DMS79 treated with DMSO at 0.1 percent for 48 hours (cell line): ENCODE data around the gene ASPHD2.
A peak's percentile ranks its signal among the peaks of the same experiment; 100 is the strongest.

Experiments used
- DNase-seq: peaks from one replicate; lab custom pipeline; 2025; lab: John Stamatoyannopoulos, UW

The ASPHD2 gene

DNA sequence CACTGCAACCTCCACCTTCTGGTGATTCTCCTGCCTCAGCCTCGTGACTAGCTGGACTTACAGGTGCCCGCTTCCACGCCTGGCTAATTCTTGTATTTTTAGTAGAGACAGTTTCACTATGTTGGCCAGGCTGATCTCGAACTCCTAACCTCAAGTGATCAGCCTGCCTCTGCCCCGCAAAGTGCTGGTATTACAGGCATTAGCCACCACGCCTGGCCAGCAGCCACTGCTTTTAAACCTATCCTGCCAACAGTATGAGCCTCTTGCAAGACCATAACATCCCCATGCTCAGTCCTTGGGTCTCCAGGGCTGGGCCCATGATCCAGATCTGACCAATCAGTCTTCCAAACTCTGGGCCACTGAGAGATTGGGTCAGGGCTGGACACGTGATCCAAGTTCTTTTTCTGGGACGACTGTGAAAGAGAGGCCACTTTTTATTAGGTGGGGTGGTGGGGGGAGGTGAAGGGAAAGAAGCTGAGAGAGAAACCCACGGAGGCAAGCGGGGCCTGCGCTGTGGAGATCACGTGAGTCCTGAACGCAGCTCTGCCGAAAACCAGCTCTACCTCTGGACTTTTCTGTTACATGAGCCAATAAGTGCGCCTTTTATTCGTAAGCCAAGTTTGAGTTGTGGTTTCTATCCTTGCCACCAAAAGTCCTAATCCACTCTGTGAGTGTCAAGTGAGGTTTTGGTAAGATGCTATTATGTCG lies 17.9 kb downstream of the ASPHD2 start:
- no peak for DNase-seq

DNA sequence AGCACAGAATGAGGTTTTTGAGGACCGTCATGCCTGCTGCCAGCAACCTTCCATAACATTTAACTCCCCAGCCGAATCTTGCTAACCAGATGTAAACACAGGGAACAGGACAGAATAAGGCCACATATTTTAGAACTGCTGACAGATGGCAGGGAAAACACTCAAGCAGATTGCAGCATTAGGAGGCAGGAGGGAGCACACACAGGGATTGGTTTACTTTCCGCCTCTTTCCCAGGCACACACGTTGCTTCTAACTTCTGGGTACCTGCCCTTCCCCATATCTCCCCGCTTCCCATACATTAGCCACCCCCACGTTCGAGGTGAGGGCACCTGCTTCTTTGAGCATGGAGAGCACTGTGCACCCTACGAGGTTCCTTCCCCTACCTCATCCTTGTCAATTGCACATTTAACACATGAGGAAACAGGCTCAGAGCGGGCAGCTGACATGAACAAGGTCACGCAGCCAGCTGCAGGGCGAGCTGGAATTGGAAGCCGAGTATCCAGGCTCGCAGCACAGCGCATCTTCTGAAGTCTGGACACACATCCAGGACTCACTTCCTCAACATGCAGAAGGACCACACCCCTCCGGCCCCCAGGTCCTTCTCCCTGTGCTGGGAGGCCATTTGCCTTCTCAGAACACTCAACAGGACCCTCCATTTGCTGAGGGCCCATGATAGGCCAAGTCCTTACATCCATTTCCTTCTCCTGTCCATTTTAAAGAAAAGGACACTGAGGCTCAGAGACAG lies 18.7 kb downstream of the ASPHD2 start:
- no peak for DNase-seq

DNA sequence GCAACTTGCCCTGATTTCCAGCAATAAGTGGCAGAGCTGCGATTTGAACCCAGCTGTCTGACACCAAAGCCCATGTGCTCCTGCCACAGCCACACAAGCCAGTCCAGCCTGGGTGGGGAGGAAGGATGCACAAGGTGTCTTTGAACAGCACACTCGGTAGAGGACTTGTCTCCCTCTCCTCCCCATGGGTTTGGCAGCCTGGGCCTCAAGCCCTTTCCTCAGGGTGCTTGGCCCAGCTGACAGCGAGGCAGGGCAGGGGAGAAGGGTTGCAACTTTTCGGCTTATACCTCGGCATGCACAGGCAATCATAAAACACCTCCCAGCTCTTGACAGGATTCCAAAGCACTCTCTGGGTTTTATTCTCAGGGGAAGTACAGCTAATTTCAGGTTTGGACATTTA lies 19.3 kb downstream of the ASPHD2 start:
- no peak for DNase-seq

DNA sequence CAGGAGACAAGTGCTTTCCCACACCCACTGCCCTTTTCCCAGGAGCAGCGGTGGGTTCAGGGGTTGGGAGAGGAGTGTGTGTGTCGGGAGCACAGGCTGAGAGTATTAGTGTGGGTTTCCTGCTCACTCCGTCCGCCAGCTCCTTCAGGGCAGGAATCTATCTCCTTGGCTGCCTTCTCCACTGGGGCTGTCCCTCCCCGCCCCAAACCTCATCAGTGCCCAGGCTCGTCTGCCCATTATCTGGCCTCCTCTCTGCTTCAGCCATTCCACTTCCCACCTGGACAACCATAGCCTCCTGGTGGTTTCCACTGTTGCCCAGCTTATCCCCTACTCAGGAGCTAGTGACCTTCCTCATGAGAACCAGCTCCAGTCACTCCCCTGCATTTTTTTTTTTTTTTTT lies 19.9 kb downstream of the ASPHD2 start:
- no peak for DNase-seq

DNA sequence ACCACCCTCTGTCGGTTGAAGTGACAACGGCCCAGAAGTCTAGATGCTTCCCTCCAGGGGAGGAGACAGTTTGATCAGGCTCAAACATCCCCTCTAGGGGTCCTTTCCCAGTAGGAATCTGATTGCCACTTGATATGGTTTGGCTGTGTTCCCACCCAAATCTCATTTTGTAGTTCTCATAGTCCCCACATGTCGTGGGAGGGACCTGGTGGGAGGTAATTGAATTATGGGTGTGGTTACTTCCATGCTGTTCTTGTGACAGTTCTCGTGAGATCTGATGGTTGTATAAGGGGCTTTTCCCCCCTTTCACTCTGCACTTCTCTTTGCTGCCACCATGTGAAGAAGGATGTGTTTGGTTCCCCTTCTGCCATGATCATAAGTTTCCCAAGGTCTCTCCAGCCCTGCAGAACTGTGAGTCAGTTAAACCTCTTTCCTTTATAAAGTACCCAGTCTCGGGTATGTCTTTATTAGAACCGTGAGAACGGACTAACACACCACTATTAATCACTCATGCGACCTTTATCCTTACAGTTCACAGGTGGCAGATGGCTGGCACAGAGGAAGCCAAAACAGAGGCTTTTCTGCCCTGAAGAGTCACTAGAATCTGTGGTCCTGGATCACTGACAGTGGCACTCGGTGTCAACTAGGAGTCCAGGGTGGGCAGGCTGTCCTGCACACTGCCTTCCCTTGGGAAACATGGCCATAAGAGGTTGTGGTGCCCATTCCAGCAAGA lies 21.6 kb downstream of the ASPHD2 start:
- no peak for DNase-seq

DNA sequence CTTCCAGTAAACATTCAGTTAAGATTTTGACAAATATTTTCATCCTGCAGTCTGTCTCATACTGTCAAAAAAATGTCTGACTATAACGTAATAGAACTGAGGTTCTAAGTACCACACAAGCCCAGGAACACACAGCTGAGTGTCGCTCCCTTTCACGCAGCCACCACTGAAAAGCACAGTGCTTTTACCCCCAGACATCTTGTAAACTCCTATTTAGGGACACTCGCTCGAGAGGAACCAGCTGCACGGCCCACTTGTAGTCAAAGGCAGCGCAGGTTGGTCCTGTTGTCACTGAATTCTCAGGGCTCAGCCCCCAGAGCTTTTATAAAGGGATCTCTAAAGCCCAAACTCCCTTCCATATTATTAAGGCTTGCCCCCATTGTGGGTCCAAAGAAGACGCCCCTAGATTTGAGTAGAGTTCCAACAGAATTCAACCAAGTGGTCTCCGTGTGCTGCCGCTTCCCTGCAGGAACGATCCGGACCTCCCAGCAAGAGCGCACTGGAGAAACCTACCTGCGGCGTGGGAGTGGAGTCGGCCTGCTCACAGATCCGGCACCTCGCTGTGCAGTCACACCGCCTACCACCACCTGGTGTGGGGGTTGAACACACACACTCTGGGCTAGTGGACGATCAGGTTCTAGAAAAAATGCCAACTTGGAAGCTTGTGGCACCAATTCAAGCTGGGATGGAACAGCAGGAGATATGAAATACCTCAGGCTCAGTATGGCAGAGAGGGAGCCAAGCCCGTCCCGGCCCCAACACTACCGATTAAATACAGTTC lies 23.4 kb downstream of the ASPHD2 start:
- DNase-seq = no peak

DNA sequence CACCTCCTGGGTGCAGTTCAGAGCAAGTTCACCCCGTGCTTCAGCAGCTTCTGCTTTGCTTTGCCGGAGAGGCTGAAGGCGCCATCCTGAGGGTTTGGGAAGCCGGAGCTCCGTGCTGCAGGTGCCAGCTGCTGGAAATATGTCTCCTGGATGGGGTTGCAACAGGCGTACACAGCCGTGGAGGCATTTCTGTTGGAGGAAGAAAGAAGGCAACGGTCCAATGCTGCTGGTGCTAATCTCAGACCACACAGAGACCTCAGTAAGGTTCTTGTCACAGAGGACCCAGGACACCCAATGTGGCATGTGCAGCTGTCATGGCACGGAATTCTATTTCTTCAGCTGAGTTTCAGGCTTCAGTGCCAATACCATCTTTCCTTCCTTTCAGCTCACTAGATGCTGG lies 24.2 kb downstream of the ASPHD2 start:
- no peak for DNase-seq

DNA sequence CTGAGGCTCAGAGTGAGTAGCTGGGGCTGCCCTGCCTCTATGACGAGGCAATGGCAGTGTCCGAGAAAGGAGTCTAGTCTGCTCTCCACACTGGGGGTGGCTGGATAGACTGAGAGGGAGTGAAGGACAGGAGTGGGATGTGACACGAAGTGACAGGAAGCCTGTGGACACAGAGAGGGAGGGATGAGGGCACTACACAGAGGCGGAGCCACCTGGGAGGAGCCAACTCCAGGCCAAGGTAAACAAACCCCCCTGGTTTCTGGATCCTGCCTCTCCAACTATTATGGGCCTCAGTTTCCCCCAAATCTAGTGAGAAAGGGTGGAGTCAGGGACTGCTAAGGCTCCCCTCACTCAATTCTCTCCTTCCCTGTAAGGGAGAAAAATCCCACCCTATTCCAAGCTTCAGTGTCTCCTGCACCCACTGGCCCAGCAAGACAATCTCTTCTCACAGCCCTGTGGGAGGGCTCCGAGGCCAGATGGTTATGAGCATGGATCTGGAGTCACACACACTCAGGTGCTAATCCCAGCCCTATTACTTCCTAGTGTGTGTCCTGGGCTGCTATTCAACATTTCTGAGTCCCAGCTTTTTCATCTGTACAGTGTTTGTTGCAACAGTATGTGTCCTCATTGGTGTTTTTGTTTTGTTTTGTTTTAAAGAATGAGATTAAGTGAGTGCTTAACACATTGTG lies 24.9 kb downstream of the ASPHD2 start:
- DNase-seq = no peak

DNA sequence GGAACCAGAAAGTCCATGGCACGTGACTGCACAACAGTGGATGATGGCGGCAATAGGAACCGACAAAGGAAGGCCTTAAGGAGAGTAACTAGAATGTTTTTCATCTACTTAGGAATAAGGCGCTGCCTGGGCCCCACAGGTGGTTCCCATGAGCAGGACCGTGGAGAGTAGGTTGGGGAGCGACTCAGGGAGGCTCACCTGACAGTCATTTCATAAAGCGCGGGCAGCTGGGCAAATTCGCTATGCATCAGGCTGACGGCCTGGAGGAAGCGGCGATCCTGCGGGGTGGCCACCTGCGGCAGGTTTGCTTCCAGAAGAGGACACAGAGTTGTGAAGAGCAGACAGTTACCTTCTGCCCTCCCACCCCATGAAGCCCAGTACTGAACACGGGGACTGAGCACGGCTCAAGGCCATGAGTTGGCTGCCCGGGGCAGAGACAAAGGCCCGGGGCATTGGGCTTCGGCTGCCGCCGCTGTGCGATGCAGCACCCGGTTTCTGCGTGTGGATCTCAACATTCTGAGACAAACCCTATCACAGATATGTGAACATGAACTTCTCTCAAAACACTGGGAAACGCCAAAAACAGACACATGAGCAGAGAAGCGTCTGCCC lies 28.7 kb downstream of the ASPHD2 start:
- DNase-seq = no peak

DNA sequence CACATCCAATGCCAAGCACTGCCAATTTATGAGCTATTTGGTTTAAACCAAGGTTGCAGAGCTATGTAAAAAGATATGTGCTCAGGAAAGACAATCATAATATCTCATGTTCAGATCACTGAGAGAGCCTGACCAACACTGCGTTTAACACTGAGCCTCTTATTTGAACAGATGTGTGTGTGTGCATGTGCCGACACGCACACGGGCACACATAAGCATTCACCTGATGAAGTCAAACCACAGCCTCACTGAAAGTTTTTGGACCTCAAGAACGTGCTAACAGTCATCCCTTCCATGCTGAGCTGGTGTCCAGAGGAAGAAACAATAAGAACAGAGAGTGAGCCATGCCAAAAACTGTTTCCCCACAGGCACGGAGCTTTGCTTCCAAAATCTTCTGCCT lies 31.1 kb downstream of the ASPHD2 start:
- no peak for DNase-seq

DNA sequence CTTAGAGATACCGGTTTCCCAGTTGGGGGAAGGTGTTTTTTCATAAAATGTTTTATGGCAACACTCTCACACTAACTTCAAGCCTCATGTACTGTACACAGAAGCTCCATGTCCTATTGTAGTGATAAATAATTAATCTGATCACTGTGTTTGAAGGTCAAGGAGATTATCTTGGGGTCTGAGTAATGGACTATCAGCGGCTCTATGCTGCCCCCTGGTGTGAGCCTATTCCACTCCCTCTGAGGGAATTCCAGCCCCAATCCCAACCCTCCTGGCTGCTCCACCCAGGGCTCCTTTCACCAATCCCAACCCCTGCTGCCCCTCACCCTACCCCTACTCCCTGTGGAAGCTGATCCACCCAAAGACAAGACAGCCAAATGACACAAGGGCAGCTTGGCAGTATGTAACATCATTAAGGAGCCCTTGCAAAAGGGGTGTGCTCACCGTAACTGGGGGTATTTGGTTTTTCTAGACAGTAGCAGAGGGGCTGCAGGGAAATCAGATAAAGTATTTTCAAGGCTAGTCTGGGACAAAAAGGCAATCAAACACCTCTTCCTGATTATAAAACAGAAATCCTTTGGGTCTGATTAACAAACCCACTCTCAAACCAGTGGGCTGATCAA lies 32.2 kb downstream of the ASPHD2 start:
- peak; percentile 19 for DNase-seq

DNA sequence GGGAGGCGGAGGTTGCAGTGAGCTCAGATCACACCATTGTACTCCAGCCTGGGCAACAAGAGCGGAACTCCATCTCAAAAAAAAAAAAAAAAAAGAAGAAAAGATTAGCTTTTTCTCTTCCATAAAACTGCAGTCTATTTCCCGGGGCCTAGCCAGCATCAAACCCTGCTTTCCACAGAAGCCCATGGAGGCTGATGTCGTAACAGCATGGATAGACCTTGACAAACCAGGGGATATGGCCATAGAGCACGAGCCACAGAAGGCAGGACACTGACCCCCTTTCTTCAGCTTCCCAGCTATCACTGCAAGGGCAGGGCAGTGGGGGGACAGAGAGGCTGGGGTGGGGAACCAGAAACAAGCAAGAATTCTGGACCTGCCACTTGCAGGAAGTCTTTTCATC lies 33.0 kb downstream of the ASPHD2 start:
- no peak for DNase-seq

DNA sequence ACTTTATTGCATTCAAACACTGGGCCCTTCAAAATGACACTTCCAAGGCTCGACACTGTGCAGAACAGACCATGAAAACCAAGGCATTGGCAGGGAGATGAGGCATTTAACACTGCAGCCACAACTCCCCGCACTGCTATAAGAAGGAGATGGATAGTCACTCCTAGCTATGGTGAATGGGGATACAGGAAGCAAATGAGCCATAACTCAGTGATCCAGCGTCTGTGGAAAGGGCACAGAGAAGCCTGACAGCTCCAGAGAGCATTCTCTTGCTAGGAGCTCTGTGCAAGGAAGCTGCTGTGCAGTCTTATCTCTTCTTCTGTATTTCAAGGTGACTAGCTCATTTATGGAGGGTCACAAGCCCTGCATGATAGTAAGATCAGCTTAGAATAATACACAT lies 33.6 kb downstream of the ASPHD2 start:
- DNase-seq = no peak

DNA sequence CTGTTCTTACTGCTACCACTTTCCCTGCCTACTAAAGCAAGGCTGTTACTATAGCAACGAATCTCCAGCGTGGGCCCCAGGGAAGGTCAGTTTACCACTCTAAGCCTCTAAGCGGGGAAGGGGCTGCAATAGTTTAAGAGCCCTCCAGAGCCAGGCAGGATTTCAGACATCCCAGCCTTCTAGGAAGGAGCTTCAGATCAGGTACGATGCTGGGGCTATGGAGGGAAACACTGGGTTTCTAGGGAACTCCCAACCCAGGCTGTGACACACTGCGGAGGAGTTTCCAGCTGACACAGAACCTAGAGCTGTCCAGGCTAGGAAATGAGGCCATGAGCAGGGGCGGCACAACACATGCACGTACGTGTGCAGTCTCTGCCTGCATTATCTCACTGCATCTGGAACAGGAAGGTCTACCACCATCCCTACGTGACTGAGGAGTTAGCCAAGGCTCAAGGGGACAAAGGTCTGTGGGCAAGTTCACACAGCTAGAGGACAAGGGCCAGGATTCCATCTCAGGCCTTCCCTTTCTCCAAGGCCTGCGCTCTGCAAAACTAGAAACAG lies 34.1 kb downstream of the ASPHD2 start:
- DNase-seq = peak; percentile 9

DNA sequence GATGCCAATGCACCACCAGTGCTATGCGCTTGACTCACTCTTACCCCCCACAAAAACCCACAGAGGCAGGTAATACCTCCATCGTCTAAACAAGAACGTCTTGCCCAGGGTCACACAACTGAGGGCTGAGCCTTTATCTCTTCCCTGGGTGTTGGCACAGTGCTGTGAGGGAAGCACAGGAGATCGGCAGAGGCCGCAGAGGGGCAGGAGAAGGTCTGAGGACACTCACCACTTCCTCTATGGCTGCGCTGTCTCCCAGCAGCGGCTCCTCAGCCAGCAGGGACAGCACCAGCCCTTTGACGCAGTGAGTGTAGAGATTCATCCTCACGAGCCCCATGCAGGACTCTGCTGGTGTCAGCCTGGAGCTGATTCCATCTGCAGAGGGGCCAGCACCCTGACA lies 34.6 kb downstream of the ASPHD2 start:
- no peak for DNase-seq

DNA sequence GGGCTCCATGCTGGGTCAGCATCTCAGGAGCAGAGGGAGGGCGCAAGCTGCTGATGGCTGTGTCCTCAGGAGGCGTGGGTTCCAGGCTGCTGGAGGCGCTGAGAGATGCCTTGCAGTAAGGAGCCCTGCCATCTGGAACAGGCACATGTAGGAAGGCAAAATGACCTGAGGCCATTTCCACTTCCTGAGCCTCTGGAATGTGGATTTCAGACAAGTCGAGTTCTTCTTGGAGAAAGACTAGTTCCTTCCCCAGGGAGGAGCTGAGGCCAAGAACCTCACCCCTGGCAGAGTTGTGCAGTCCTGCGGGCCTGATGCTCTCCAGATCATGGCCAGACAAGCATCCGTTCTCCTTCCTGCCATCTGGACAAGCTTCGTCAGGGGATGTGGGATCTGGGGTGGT lies 35.3 kb downstream of the ASPHD2 start:
- no peak for DNase-seq

DNA sequence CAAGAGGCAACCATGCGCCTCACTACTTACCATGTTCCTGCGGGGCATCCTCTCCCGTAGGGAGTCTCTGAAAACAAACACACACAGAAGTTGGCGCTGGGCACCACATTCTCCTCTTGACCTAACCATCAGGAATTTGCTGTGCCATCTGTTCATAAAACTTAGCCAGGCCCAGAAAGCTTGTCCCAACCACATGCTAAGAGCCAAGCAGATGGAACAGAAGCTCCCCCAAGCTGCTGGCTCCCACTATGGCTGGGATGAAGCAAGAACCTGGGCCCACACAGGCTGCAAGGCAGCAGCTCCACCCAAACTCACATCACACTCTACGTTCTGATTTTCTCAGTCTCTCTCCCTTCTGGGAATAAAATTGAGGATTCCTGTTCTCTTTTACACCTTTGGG lies 37.1 kb downstream of the ASPHD2 start:
- DNase-seq = no peak

DNA sequence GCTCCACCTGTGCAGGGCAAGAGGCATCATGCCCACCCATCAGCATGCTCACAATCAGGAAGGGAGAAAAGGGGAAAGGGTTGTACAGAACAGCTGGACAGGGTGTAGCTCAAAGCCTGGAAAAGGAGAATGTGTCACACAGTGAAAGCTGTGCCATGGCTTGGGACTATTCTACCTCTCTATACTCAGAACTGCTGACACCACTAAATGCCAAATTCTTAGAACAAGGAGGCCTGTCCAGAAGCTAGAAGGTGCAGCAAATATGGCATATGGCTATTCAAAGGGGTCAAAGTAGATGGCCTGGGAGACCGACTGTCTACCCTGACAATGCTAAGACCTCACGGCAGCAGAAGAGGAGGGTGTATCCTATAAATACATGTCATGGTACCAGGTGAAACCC lies 41.7 kb downstream of the ASPHD2 start:
- no peak for DNase-seq

DNA sequence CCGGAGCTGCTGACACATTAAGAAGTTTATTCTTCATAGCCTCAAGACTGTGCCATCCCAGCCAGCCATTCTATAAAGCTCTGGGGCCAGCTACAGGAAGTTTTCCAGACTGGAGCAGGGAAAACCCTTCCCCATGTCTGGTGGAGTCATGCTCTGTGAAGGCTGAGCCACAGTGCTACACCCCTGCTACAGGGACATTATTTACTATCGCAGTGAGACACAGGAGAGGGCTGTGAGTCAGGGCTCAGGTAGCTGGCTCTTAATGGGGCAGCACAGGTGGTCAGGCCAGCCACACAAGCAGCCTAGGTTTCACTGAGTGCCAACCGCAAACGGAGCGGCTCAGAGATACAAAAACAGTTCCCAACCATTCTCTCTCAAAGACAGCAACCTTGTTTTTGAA lies 42.5 kb downstream of the ASPHD2 start:
- no peak for DNase-seq

DNA sequence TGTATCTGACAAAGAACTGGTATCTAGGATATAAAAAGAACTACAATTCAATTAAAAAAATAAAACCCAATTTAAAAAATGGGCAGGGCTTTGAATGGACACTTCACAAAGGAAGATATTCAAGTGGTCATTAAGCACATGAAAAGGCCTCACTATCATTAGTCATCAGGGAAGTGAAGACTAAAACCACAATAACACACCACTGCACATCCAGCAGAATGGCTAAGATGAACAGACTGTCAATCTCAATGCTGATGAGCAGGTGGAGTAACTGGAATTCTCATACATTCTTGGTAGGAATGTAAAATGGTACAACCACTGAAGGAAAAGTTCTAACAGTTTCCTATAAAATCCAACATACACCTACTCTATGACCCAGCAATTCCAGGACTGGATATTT lies 45.6 kb downstream of the ASPHD2 start:
- no peak for DNase-seq
